GM13977 (cell line): ENCODE results near the gene EXOC6.
"Not testable (repeated sequence)": the region's sequence is repeated elsewhere in the genome, so short reads cannot be mapped to it uniquely, and the experiment has no call there.

Experiments used
- DNase-seq: peaks from one replicate; pipeline ENCODE4 v3.0.0; 2012; ENCODE audit warnings: low spot score
- CTCF ChIP-seq: IDR thresholded peaks from 2 replicates; pipeline ENCODE4 v1.5.1; 2012; ENCODE audit warnings: mild to moderate bottlenecking, control low read depth; ENCODE audit not compliant: insufficient read depth; ENCODE audit errors: extremely low read depth, missing control alignments
- in situ Hi-C: fragments of 300-500 bp; cut with MboI; formaldehyde crosslinking; loops from one replicate; pipeline ENCODE4 v1.12.0; 2022; ENCODE audit warnings: low sequenced_read_pairs, low pct_unique_long_range_greater_than_20kb, mixed read lengths, inconsistent platforms; ENCODE audit not compliant: unreplicated experiment

Gene EXOC6

GRCh38 chr10:93099670-93100069 is 251.3 kb downstream of the EXOC6 start:
- DNase-seq = no peak
- in situ Hi-C loops = loop anchor here (25.0 kb wide), 2 partner anchors 188 to 388 kb away; partner anchors contain the start of genes CEP55 and MYOF
- TF ChIP-seq CTCF = no peak

- in situ Hi-C loops, DNase-seq: not testable (repeated sequence)
Measured at GRCh38 chr10:93101148-93101547, 252.8 kb downstream of the EXOC6 start.

GRCh38 chr10:93103953-93104352 is 255.6 kb downstream of the EXOC6 start:
- in situ Hi-C loops = no loop called here
- no peak for DNase-seq
- no peak for TF ChIP-seq CTCF

- no peak for DNase-seq
- TF ChIP-seq CTCF = no peak
- in situ Hi-C loops = no loop called here
Measured at GRCh38 chr10:93106631-93107072, 258.3 kb downstream of the EXOC6 start.
